Sigmoid colon (tissue), 7 donors: ENCODE data around the gene CNGA2. TPM values are rescaled to one million over a fixed set of nuclear protein-coding genes. Genes with fewer than 3 reads are reported as not detected.

ENCODE experiments used
- DNase-seq: peaks from one replicate; pipeline ENCODE4 v3.0.0-alpha.2; 2019
- H3K27ac ChIP-seq, 4 donors: fragments of 200-600 bp; sonication (generic); one replicate each; pipeline ENCODE4 v1.5.1; 2016 to 2019; ENCODE audit warnings: mild to moderate bottlenecking in 1 of 4
- H3K27me3 ChIP-seq, 3 donors: fragments of 200-600 bp; sonication (generic); one replicate each; pipeline ENCODE4 v1.5.1; 2019; ENCODE audit warnings: mild to moderate bottlenecking in 1 of 3
- H3K36me3 ChIP-seq, 4 donors: fragments of 200-600 bp; sonication (generic); one replicate each; pipeline ENCODE4 v1.5.1; 2016 to 2019
- H3K4me1 ChIP-seq, 4 donors: fragments of 200-600 bp; sonication (generic); one replicate each; pipeline ENCODE4 v1.5.1; 2017 to 2019
- H3K4me3 ChIP-seq, 4 donors: fragments of 200-600 bp; sonication (generic); one replicate each; pipeline ENCODE4 v1.5.1; 2017 to 2019; ENCODE audit warnings: mild to moderate bottlenecking in 2 of 4, moderate library complexity in 1 of 4
- H3K9me3 ChIP-seq, 4 donors: fragments of 200-600 bp in 3 of 4; sonication (generic) in 3 of 4; one replicate each; pipeline versions ENCODE4 v1.5.1 to v1.6.1; 2013 to 2019
- EP300 ChIP-seq, 4 donors: sonication (generic); formaldehyde crosslinking; IDR thresholded peaks; one replicate each; pipeline ENCODE4 v1.6.1; 2017; ENCODE audit warnings: antibody characterized with exemption in 4 of 4
- POLR2A ChIP-seq, 2 donors: fragments of 450-650 bp; IDR thresholded peaks; one replicate each; pipeline ENCODE4 v1.6.1; 2016; ENCODE audit warnings: antibody characterized with exemption in 2 of 2, mild to moderate bottlenecking in 2 of 2, moderate library complexity in 2 of 2
- POLR2AphosphoS5 ChIP-seq, 4 donors: sonication (generic); formaldehyde crosslinking; IDR thresholded peaks; one replicate each; pipeline ENCODE4 v1.6.1; 2017; ENCODE audit warnings: antibody characterized with exemption in 4 of 4
- WGBS, 2 donors: extraction: QIAGEN DNeasy Blood & Tissue Kit; methylation state at CpG; one replicate each; pipeline ENCODE4 v1.1.7; 2013; 5-methylcytosine and 5-hydroxymethylcytosine counted together
- intact Hi-C: fragments of 100-400 bp; cut with DNase I; formaldehyde crosslinking; loops from one replicate; pipeline ENCODE4 v1.15.1; 2023
- polyA plus RNA-seq, 3 donors: library from polyadenylated mRNA; stranded (reverse); fragments of 200-250 nt; gene quantifications; one replicate each; pipeline ENCODE4 v1.2.3, GENCODE V29; 2013
- total RNA-seq, 4 donors: library from RNA; depleted of rRNA; stranded (reverse); fragments of >200 nt; gene quantifications; one replicate each; pipeline ENCODE4 v1.1.0, GENCODE V29; 2016
- TF ChIP-seq, protein P1 (sequence below), 4 experiments: fragments of 450-650 bp in 3 of 4; fragments of 200-600 bp in 1 of 4; IDR thresholded peaks; one replicate each; pipeline ENCODE4 v1.5.1; 2016 to 2019; ENCODE audit warnings: antibody characterized with exemption in 4 of 4, mild to moderate bottlenecking in 3 of 4, moderate library complexity in 2 of 4
- donor health status: healthy with polysubstance abuse.
- donor health status: Bipolar disorder and iron deficiency.
- donor health status: healthy.

Gene CNGA2
- total and polyA plus RNA-seq, 7 donors, result under 0.01 TPM; not detected in 6

DNA sequence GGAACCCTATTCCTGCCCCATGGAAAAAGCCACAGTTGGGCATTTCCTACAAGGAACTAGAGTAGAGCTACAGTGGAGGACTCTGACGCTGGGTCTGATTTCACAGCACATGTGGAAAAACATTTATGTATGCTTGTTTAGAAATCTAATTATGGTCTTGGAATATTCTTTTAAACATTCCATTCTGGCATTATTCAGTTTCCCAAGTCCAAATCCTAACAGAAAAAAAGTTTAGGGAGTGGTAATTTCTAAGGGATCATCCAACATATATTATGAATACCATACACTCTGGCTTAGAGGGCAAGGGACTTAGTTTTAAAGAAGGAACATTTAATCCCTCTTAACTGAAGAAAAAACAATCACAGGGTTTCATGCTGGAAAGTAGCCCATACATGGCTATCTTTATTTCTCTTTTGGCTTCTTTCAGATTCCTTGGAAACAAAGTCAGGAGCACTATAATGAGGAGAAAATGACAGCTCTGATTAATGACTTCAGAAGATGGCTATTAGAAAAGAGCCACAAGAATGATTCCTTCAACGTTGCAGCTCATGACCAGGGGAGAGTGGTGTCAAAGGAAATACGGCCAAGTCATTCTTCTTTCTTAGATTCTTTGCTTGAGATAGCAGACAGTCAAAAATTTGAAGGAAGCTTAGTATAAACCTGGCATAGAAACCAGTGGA is 56.1 kb downstream of the CNGA2 start:
- Histone ChIP-seq H3K27ac (no peak overlapping the region), H3K27me3 (no peaks in the 10 kb centered on the region), H3K36me3 (no peaks in the 10 kb centered on the region), H3K4me1 (no peaks in the 10 kb centered on the region), H3K9me3 (no peaks in the 10 kb centered on the region), H3K4me3 (no peak overlapping the region)
- DNase-seq, result no peak
- TF ChIP-seq POLR2AphosphoS5 (IDR thresholded peaks at IDR 0.05), result no peak
- TF ChIP-seq, protein P1, sequence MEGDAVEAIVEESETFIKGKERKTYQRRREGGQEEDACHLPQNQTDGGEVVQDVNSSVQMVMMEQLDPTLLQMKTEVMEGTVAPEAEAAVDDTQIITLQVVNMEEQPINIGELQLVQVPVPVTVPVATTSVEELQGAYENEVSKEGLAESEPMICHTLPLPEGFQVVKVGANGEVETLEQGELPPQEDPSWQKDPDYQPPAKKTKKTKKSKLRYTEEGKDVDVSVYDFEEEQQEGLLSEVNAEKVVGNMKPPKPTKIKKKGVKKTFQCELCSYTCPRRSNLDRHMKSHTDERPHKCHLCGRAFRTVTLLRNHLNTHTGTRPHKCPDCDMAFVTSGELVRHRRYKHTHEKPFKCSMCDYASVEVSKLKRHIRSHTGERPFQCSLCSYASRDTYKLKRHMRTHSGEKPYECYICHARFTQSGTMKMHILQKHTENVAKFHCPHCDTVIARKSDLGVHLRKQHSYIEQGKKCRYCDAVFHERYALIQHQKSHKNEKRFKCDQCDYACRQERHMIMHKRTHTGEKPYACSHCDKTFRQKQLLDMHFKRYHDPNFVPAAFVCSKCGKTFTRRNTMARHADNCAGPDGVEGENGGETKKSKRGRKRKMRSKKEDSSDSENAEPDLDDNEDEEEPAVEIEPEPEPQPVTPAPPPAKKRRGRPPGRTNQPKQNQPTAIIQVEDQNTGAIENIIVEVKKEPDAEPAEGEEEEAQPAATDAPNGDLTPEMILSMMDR (IDR thresholded peaks at IDR 0.05), result no peak
- 66 to 70% methylated on average over 3 of the region's 3 CpGs for WGBS, 2 donors
- intact Hi-C loops, result no loop called here

DNA sequence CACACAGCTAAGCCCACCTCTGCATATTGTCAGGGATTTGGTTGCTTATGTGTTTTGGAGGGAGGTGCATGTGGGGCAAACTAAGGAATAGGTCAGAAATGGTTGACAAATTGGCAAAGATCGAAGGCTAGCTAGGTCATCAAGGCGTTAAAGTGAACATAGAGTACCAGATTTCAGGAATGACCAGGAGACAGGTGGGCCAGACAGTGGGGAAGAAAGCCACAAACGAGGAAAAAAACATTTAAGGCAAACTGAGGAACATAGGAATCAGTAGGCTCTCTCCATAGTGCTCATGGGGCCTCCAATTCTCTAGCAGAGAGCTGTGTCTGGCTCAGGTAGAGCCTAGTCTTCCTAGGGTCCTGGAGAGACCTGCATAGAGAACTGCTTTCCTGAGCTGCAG is 57.4 kb downstream of the CNGA2 start:
- DNase-seq, result no peak
- TF ChIP-seq EP300 (IDR thresholded peaks at IDR 0.05), result no peak
- TF ChIP-seq, protein P1 (IDR thresholded peaks at IDR 0.05), result no peak
- no peak for TF ChIP-seq POLR2A (IDR thresholded peaks at IDR 0.05)
- no peak for TF ChIP-seq POLR2AphosphoS5 (IDR thresholded peaks at IDR 0.05)
- H3K4me1 ChIP-seq, result no peaks in the 10 kb centered on the region
- H3K27me3 ChIP-seq, result no peaks in the 10 kb centered on the region
- H3K36me3 ChIP-seq, result no peaks in the 10 kb centered on the region
- H3K27ac ChIP-seq, result no peak overlapping the region
- WGBS, 2 donors, result 59 to 82% methylated on average over 3 of the region's 3 CpGs
- H3K4me3 ChIP-seq, result no peak overlapping the region
- intact Hi-C loops, result no loop called here
- no peaks in the 10 kb centered on the region for H3K9me3 ChIP-seq

DNA sequence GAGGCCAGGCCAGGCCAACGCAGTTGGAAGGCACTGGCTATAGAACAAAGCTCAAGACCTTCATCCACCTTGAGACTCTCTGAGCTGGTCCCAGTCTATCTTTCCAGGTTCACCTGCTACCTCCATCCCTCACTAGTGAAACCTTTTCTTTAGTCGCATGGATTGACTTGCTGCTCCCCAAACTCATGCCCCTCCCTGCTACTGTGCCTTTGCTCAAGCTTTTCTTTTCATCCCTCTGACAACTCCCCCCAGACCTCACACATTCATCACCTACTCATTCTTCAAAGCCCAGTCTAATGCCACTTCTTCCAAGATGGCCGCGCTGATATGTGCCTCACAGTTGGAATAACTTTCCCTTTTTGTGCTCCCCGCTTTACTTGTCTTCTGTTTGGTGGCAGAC is 58.0 kb downstream of the CNGA2 start:
- no peak overlapping the region for H3K27ac ChIP-seq
- no peaks in the 10 kb centered on the region for H3K36me3 ChIP-seq
- no peaks in the 10 kb centered on the region for H3K27me3 ChIP-seq
- TF ChIP-seq POLR2A (IDR thresholded peaks at IDR 0.05) (no peak), POLR2AphosphoS5 (IDR thresholded peaks at IDR 0.05) (no peak), EP300 (IDR thresholded peaks at IDR 0.05) (no peak)
- TF ChIP-seq, protein P1 (IDR thresholded peaks at IDR 0.05), result no peak
- intact Hi-C loops, result no loop called here
- no peaks in the 10 kb centered on the region for H3K4me1 ChIP-seq
- H3K4me3 ChIP-seq, result no peak overlapping the region
- DNase-seq, result no peak
- WGBS, 2 donors, result 88 to 93% methylated on average over 5 of the region's 5 CpGs
- H3K9me3 ChIP-seq, result no peaks in the 10 kb centered on the region

DNA sequence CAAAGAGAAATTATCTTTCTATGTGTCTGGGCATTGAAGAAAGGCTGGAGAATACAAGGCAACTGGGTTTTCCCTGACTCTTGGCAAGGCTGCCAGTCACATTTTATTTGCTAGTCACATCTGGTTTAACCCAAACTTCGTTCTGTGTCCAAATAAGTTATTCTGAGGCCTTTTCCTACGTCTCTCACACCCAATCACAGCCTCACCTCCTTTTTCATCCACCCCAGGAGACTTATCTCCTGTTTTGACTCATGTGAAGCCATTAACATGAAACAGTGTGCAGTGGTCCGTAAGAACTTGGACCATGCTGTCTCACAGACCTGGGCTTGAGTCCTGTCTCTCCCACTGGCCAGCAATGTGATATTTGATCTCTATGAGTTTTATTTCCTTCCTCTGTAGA is 59.3 kb downstream of the CNGA2 start:
- Histone ChIP-seq H3K27ac (no peak overlapping the region), H3K9me3 (no peaks in the 10 kb centered on the region), H3K27me3 (no peaks in the 10 kb centered on the region), H3K36me3 (no peaks in the 10 kb centered on the region), H3K4me1 (no peaks in the 10 kb centered on the region), H3K4me3 (no peak overlapping the region)
- TF ChIP-seq POLR2A (IDR thresholded peaks at IDR 0.05) (no peak), POLR2AphosphoS5 (IDR thresholded peaks at IDR 0.05) (no peak), EP300 (IDR thresholded peaks at IDR 0.05) (no peak)
- TF ChIP-seq, protein P1 (IDR thresholded peaks at IDR 0.05), result no peak
- no peak for DNase-seq
- intact Hi-C loops, result no loop called here
- WGBS, 2 donors, result 47 to 64% methylated on average over 3 of the region's 3 CpGs

Other genes starting within 250 kb of the CNGA2 start
- not detected for gene PASD1, start 171.1 kb upstream of the CNGA2 start, total RNA-seq
- gene PASD1, start 171.1 kb upstream of the CNGA2 start, polyA plus RNA-seq, result not detected
- 1 to 10 TPM in 3 of 4 donors, under 1 TPM in 1; 0.71 to 5.8 (median 2.2) TPM for gene PRRG3, start 39.3 kb upstream of the CNGA2 start, total RNA-seq
- gene PRRG3, start 39.3 kb upstream of the CNGA2 start, polyA plus RNA-seq, result 1 to 10 TPM in 1 of 3 donors, under 1 TPM in 1, not detected in 1; 0.34 to 1.8 TPM
- not detected for gene FATE1, start 18.7 kb upstream of the CNGA2 start, total RNA-seq
- under 1 TPM in 1 of 3 donors, not detected in 2; 0.06 TPM for gene FATE1, start 18.7 kb upstream of the CNGA2 start, polyA plus RNA-seq
- gene MAGEA4, start 178.1 kb downstream of the CNGA2 start, total RNA-seq, result not detected
- gene MAGEA4, start 178.1 kb downstream of the CNGA2 start, polyA plus RNA-seq, result not detected
- gene GABRE, start 239.9 kb downstream of the CNGA2 start, total RNA-seq, result 10 to 100 TPM in 3 of 4 donors, 1 to 10 TPM in 1; 5.4 to 18.0 (median 12.6) TPM
- 1 to 10 TPM in 1 of 3 donors, under 1 TPM in 2; 0.23 to 4.1 (median 0.60) TPM for gene GABRE, start 239.9 kb downstream of the CNGA2 start, polyA plus RNA-seq